Mesendoderm (in vitro differentiated cells): Measurements from ENCODE around the gene RBM4.

ENCODE experiments used
- DNase-seq: peaks from one replicate; pipeline ENCODE4 v3.0.0; 2013
- H2AK5ac ChIP-seq: 2 replicates; pipeline ENCODE4 v1.6.1; 2013; ENCODE audit warnings: low read length, inconsistent platforms
- H2BK120ac ChIP-seq: 2 replicates; pipeline ENCODE4 v1.6.1; 2013; ENCODE audit warnings: low read depth, mild to moderate bottlenecking, low read length, moderate library complexity, mixed read lengths
- H2BK15ac ChIP-seq: replicated peaks from 2 replicates; pipeline ENCODE4 v1.6.1; 2013; ENCODE audit warnings: low read depth, mild to moderate bottlenecking, moderate library complexity
- H2BK5ac ChIP-seq: 2 replicates; pipeline ENCODE4 v1.6.1; 2013; ENCODE audit warnings: low read length, inconsistent platforms
- H3K18ac ChIP-seq: 2 replicates; pipeline ENCODE4 v1.6.1; 2013; ENCODE audit warnings: mild to moderate bottlenecking, low read length, mixed read lengths
- H3K23ac ChIP-seq: one replicate; pipeline ENCODE4 v1.6.1; 2013; ENCODE audit warnings: low read length
- H3K27ac ChIP-seq: 2 replicates; pipeline ENCODE4 v1.5.1; 2013; ENCODE audit warnings: low read depth, mild to moderate bottlenecking, inconsistent platforms, low read length, moderate library complexity
- H3K27me3 ChIP-seq: 2 replicates; pipeline ENCODE4 v1.6.1; 2013; ENCODE audit warnings: low read length, control low read depth, mild to moderate bottlenecking, inconsistent platforms; ENCODE audit not compliant: insufficient read depth, poor library complexity
- H3K36me3 ChIP-seq: 2 replicates; pipeline ENCODE4 v1.6.1; 2013; ENCODE audit warnings: low read length, inconsistent platforms; ENCODE audit not compliant: control insufficient read depth, insufficient read depth
- H3K4ac ChIP-seq: one replicate; pipeline ENCODE4 v1.6.1; 2013; ENCODE audit warnings: low read depth, mild to moderate bottlenecking, low read length, moderate library complexity
- H3K4me1 ChIP-seq: 2 replicates; pipeline ENCODE4 v1.6.1; 2013; ENCODE audit warnings: low read depth, low read length, inconsistent platforms; ENCODE audit not compliant: control insufficient read depth
- H3K4me2 ChIP-seq: 2 replicates; pipeline ENCODE4 v1.6.1; 2013; ENCODE audit warnings: low read length
- H3K4me3 ChIP-seq: 2 replicates; pipeline ENCODE4 v1.5.1; 2013; ENCODE audit warnings: mild to moderate bottlenecking, low read length
- H3K56ac ChIP-seq: one replicate; pipeline ENCODE4 v1.6.1; 2013; ENCODE audit warnings: low read length
- H3K79me1 ChIP-seq: 2 replicates; pipeline ENCODE4 v1.6.1; 2013; ENCODE audit warnings: low read length, inconsistent platforms
- H3K79me2 ChIP-seq: 2 replicates; pipeline ENCODE4 v1.6.1; 2013; ENCODE audit warnings: mild to moderate bottlenecking, low read length; ENCODE audit not compliant: control insufficient read depth, insufficient read depth
- H3K9ac ChIP-seq: 2 replicates; pipeline ENCODE4 v1.6.1; 2013; ENCODE audit warnings: low read length, inconsistent platforms
- H4K5ac ChIP-seq: one replicate; pipeline ENCODE4 v1.6.1; 2013; ENCODE audit warnings: low read length
- H4K8ac ChIP-seq: one replicate; pipeline ENCODE4 v1.6.1; 2013; ENCODE audit warnings: low read depth, mild to moderate bottlenecking, control low read depth, low read length, moderate library complexity
- WGBS: extraction: QIAGEN DNeasy Blood & Tissue Kit; methylation state at CpG from one replicate; pipeline ENCODE4 v1.1.7; 2013; ENCODE audit warnings: low lambda C conversion rate, missing lambda C conversion rate; ENCODE audit not compliant: insufficient coverage; ENCODE audit errors: extremely low coverage; 5-methylcytosine and 5-hydroxymethylcytosine counted together

Gene RBM4

GRCh38 chr11:66665369-66665768 lies 26.9 kb downstream of the RBM4 start:
- no peak overlapping the region for H2BK5ac ChIP-seq
- H3K79me2 ChIP-seq = peaks cover 2% of the 10 kb centered on the region
- H3K36me3 ChIP-seq = peaks cover 4% of the 10 kb centered on the region
- no peak overlapping the region for H2BK15ac ChIP-seq
- H2BK120ac ChIP-seq = no peak overlapping the region
- no peak overlapping the region for H3K4ac ChIP-seq
- H3K56ac ChIP-seq = no peak overlapping the region
- WGBS = no CpG with 5 or more reads among the region's 11 CpGs
- H3K4me3 ChIP-seq = no peak overlapping the region
- H4K8ac ChIP-seq = no peak overlapping the region
- H3K9ac ChIP-seq = no peak overlapping the region
- no peak for DNase-seq
- no peaks in the 10 kb centered on the region for H3K27me3 ChIP-seq
- H3K27ac ChIP-seq = no peak overlapping the region
- no peak overlapping the region for H2AK5ac ChIP-seq
- peaks cover 9% of the 10 kb centered on the region for H3K79me1 ChIP-seq
- no peaks in the 10 kb centered on the region for H3K4me1 ChIP-seq
- H4K5ac ChIP-seq = no peak overlapping the region
- H3K18ac ChIP-seq = no peak overlapping the region
- no peak overlapping the region for H3K23ac ChIP-seq
- no peak overlapping the region for H3K4me2 ChIP-seq

- H3K4ac ChIP-seq = no peak overlapping the region
- H3K79me2 ChIP-seq = peaks cover 9% of the 10 kb centered on the region
- H4K5ac ChIP-seq = no peak overlapping the region
- H3K27me3 ChIP-seq = no peaks in the 10 kb centered on the region
- peaks cover 2% of the 10 kb centered on the region for H3K4me1 ChIP-seq
- no peak overlapping the region for H3K9ac ChIP-seq
- no peak overlapping the region for H3K4me2 ChIP-seq
- no peak overlapping the region for H4K8ac ChIP-seq
- H2BK5ac ChIP-seq = no peak overlapping the region
- no peak overlapping the region for H3K23ac ChIP-seq
- peaks cover 3% of the 10 kb centered on the region for H3K79me1 ChIP-seq
- H3K27ac ChIP-seq = no peak overlapping the region
- H2BK15ac ChIP-seq = no peak overlapping the region
- no CpG with 5 or more reads among the region's 5 CpGs for whole genome bisulfite sequencing
- no peak overlapping the region for H3K4me3 ChIP-seq
- no peak overlapping the region for H2AK5ac ChIP-seq
- peaks cover 4% of the 10 kb centered on the region for H3K36me3 ChIP-seq
- no peak overlapping the region for H3K56ac ChIP-seq
- H2BK120ac ChIP-seq = no peak overlapping the region
- H3K18ac ChIP-seq = no peak overlapping the region
- DNase-seq = no peak
Observed at GRCh38 chr11:66670816-66671215, 32.3 kb downstream of the RBM4 start.

GRCh38 chr11:66674964-66675602 lies 36.6 kb downstream of the RBM4 start:
- Histone ChIP-seq H4K8ac (no peak overlapping the region), H3K4me2 (peak overlapping the region; percentile 4), H3K4me3 (no peak overlapping the region), H3K36me3 (peaks cover 2% of the 10 kb centered on the region), H3K9ac (no peak overlapping the region), H2AK5ac (no peak overlapping the region), H3K23ac (no peak overlapping the region), H3K18ac (no peak overlapping the region), H3K79me1 (peaks cover 7% of the 10 kb centered on the region), H4K5ac (no peak overlapping the region), H3K4me1 (peaks cover 4% of the 10 kb centered on the region), H2BK5ac (no peak overlapping the region), H3K27ac (no peak overlapping the region), H2BK15ac (no peak overlapping the region), H3K27me3 (no peaks in the 10 kb centered on the region), H3K56ac (no peak overlapping the region), H3K4ac (no peak overlapping the region), H3K79me2 (peaks cover 14% of the 10 kb centered on the region), H2BK120ac (no peak overlapping the region)
- no CpG with 5 or more reads among the region's 2 CpGs for WGBS
- no peak for DNase-seq

- Histone ChIP-seq H3K27ac (no peak overlapping the region), H3K4ac (no peak overlapping the region)
- no peak for DNase-seq
Observed at GRCh38 chr11:66676282-66676919, 37.9 kb downstream of the RBM4 start.

GRCh38 chr11:66676931-66677598 lies 38.6 kb downstream of the RBM4 start:
- Histone ChIP-seq H2BK15ac (no peak overlapping the region), H3K4ac (peak overlapping the region; percentile 63), H2BK120ac (no peak overlapping the region), H3K79me2 (peaks cover 14% of the 10 kb centered on the region), H3K18ac (peak overlapping the region; percentile 13), H2BK5ac (peak overlapping the region; percentile 24), H3K27ac (peak overlapping the region; percentile 92), H3K79me1 (peaks cover 7% of the 10 kb centered on the region), H4K5ac (no peak overlapping the region), H3K36me3 (peaks cover 2% of the 10 kb centered on the region), H3K9ac (peak overlapping the region; percentile 93), H3K27me3 (no peaks in the 10 kb centered on the region), H3K56ac (peak overlapping the region; percentile 93), H3K4me2 (peak overlapping the region; percentile 100), H2AK5ac (no peak overlapping the region), H4K8ac (no peak overlapping the region), H3K4me1 (peaks cover 4% of the 10 kb centered on the region), H3K4me3 (peak overlapping the region; percentile 61), H3K23ac (no peak overlapping the region)
- WGBS = no CpG with 5 or more reads among the region's 27 CpGs
- no peak for DNase-seq

More at GRCh38 chr11:66676282-66676919, 37.9 kb downstream of the RBM4 start:
- no peak overlapping the region for H4K8ac ChIP-seq
- peak overlapping the region; percentile 60 for H3K56ac ChIP-seq
- H3K27me3 ChIP-seq = no peaks in the 10 kb centered on the region
- H3K18ac ChIP-seq = no peak overlapping the region
- no peak overlapping the region for H3K4me3 ChIP-seq
- WGBS = no CpG with 5 or more reads among the region's 16 CpGs
- peaks cover 4% of the 10 kb centered on the region for H3K4me1 ChIP-seq
- peaks cover 2% of the 10 kb centered on the region for H3K36me3 ChIP-seq
- no peak overlapping the region for H2BK120ac ChIP-seq
- no peak overlapping the region for H2BK5ac ChIP-seq
- H3K9ac ChIP-seq = peak overlapping the region; percentile 54
- H3K4me2 ChIP-seq = peak overlapping the region; percentile 66
- no peak overlapping the region for H2BK15ac ChIP-seq
- H2AK5ac ChIP-seq = no peak overlapping the region
- peak overlapping the region; percentile 45 for H3K23ac ChIP-seq
- H4K5ac ChIP-seq = no peak overlapping the region
- H3K79me2 ChIP-seq = peaks cover 14% of the 10 kb centered on the region
- H3K79me1 ChIP-seq = peaks cover 7% of the 10 kb centered on the region
